Activated CD4-positive, alpha-beta T cell treated with anti-CD3 and anti-CD28 coated beads, Interleukin-2, amount 50 U/mL, for 1 hour (primary cell): ENCODE data around the gene RNF220.
"Not testable (repeated sequence)": the region's sequence is repeated elsewhere in the genome, so short reads cannot be mapped to it uniquely, and the experiment has no call there.

Experiments used
- DNase-seq: peaks from one replicate; pipeline ENCODE4 v3.0.0-alpha.2; 2020

RNF220 gene

GRCh38 chr1:44554706-44555105, 149.7 kb downstream of the RNF220 start:
- DNase-seq: no peak

- no peak for DNase-seq
These were observed 152.7 kb downstream of the RNF220 start for GRCh38 chr1:44557778-44558177.

- no peak for DNase-seq
These were observed 153.8 kb downstream of the RNF220 start for GRCh38 chr1:44558883-44559282.

- no peak for DNase-seq
These were observed 154.3 kb downstream of the RNF220 start for GRCh38 chr1:44559330-44559729.

GRCh38 chr1:44559913-44560312, 154.9 kb downstream of the RNF220 start:
- no peak for DNase-seq

- not testable (repeated sequence) for DNase-seq
These were observed 155.6 kb downstream of the RNF220 start for GRCh38 chr1:44560696-44561095.

- DNase-seq: no peak
These were observed 160.2 kb downstream of the RNF220 start for GRCh38 chr1:44565259-44565750.

GRCh38 chr1:44565833-44566232, 160.8 kb downstream of the RNF220 start:
- no peak for DNase-seq

- DNase-seq: no peak
These were observed 161.4 kb downstream of the RNF220 start for GRCh38 chr1:44566281-44567046.

GRCh38 chr1:44568128-44568900, 163.3 kb downstream of the RNF220 start:
- DNase-seq: no peak

- no peak for DNase-seq
These were observed 164.4 kb downstream of the RNF220 start for GRCh38 chr1:44569491-44569890.

GRCh38 chr1:44571712-44572571, 166.9 kb downstream of the RNF220 start:
- DNase-seq: no peak

- no peak for DNase-seq
These were observed 167.5 kb downstream of the RNF220 start for GRCh38 chr1:44572572-44572879.

- no peak for DNase-seq
These were observed 170.3 kb downstream of the RNF220 start for GRCh38 chr1:44575396-44575795.

- no peak for DNase-seq
These were observed 171.5 kb downstream of the RNF220 start for GRCh38 chr1:44576456-44577150.

- DNase-seq: no peak
These were observed 176.2 kb downstream of the RNF220 start for GRCh38 chr1:44581205-44581604.

- no peak for DNase-seq
These were observed 179.1 kb downstream of the RNF220 start for GRCh38 chr1:44584167-44584566.

- no peak for DNase-seq
These were observed 180.4 kb downstream of the RNF220 start for GRCh38 chr1:44585315-44585920.

GRCh38 chr1:44587796-44588460, 182.9 kb downstream of the RNF220 start:
- DNase-seq: no peak

GRCh38 chr1:44588551-44589210, 183.6 kb downstream of the RNF220 start:
- DNase-seq: no peak

GRCh38 chr1:44590475-44590874, 185.4 kb downstream of the RNF220 start:
- DNase-seq: no peak
